ENCODE measurements around the gene KPNB1.

The KPNB1 gene

GRCh38 chr17:47733047-47733673 lies 83.4 kb downstream of the KPNB1 start, which contains the start of gene TBX21:
Gene TBX21 (plus strand): TSS chr17:47733236. CDS start chr17:47733455, 219 bp downstream.
- DNase-seq, result no peak

GRCh38 chr17:47733674-47734410 lies 84.1 kb downstream of the KPNB1 start:
- DNase-seq, result no peak

GRCh38 chr17:47735139-47735464 lies 85.4 kb downstream of the KPNB1 start:
- no peak for DNase-seq
